Measurements from ENCODE around the gene ASTL. TPM values are rescaled to one million over a fixed set of nuclear protein-coding genes. Genes with fewer than 3 reads are reported as not detected.

ASTL gene
- total RNA-seq, 1 experiment from 2014 or later = 0.34 TPM

DNA sequence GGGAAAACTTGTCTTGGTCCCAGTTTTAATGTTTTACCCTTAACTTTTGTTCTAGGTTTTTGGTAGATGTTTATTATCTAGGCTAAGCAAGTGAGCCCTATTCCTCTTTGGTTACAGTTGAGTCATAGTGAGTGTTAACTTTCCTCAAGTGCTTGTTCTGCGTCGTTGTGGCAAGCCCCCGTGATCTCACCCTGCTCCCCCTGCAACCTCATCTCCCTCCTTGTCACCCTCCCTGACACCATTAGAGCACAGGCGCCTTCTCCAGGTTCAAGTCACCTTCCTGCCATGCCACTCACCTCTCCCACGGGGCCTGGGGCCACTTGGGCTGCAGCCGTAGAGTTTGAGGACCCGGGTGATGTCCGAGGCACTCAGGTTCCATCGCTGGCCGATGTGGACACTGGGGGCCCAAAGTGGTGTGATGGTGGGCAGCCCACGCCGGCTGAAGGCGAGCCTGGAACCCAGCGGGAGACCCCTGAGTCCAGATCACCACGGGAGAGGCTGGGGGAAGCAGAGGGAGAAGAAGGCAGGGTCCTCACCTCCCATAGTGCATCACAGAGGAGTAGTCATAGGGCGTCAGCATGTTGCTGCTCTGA lies 8.7 kb downstream of the ASTL start:
- ATAC-seq (no peak), DNase-seq (ENCODE audit: low read depth, low spot score) (no peak)
- intact Hi-C loops (cut with micrococcal nuclease) = no loop called here
- CTCF ChIA-PET = no interaction called here
- Histone ChIP-seq H3K9me2 (ENCODE audit: insufficient read depth) (no peaks in the 10 kb centered on the region), H3K27me3 (ENCODE audit: insufficient read depth, low read length) (no peaks in the 10 kb centered on the region), H2AFZ (ENCODE audit: low read depth, low read length, poor library complexity, severe bottlenecking) (no peak overlapping the region), H3K4me1 (ENCODE audit: control insufficient read depth in 1 of 2, insufficient read depth in 2 of 2, low read length in 2 of 2) (no peaks in the 10 kb centered on the region), H3K4me3 (replicated peaks in 1 of 2; ENCODE audit: low read depth in 1 of 2, low read length in 2 of 2) (no peak overlapping the region), H4K20me1 (ENCODE audit: insufficient read depth) (no peaks in the 10 kb centered on the region), H3K9me3 (ENCODE audit: control insufficient read depth in 1 of 2, insufficient read depth in 1 of 2, low read depth in 1 of 2, low read length in 2 of 2) (no peaks in the 10 kb centered on the region), H3K79me2 (ENCODE audit: insufficient read depth, low read length) (no peaks in the 10 kb centered on the region), H3K9ac (ENCODE audit: low read length) (no peak overlapping the region), H3K4me2 (ENCODE audit: low read length) (no peak overlapping the region), H3K36me3 (ENCODE audit: control insufficient read depth in 1 of 2, insufficient read depth in 2 of 2, low read length in 2 of 2) (no peaks in the 10 kb centered on the region), H3K27ac (ENCODE audit: low read depth, low read length) (no peak overlapping the region)
- RAD21 ChIA-PET (ENCODE audit: low non-redundant PET in 1 of 2, low total read pairs in 2 of 2, uncharacterized antibody in 2 of 2, unreplicated experiment in 2 of 2) = no interaction called here
- no TSS peak for BruUV-seq (replicated peaks)
- POLR2A ChIA-PET = no interaction called here
- TF ChIP-seq ZNF274 (IDR thresholded peaks at IDR 0.05; ENCODE audit: low read depth, low read length) (no peak), SIN3A (IDR thresholded peaks at IDR 0.05; ENCODE audit: low read depth) (no peak), POLR2AphosphoS5 (IDR thresholded peaks at IDR 0.05; ENCODE audit: low read depth, low read length) (no peak), EZH2 (IDR thresholded peaks at IDR 0.05) (no peak), SRF (IDR thresholded peaks at IDR 0.05; ENCODE audit: low read depth) (no peak), EGR1 (IDR thresholded peaks at IDR 0.05; ENCODE audit: low read depth) (no peak)
- TF ChIP-seq, protein P1, sequence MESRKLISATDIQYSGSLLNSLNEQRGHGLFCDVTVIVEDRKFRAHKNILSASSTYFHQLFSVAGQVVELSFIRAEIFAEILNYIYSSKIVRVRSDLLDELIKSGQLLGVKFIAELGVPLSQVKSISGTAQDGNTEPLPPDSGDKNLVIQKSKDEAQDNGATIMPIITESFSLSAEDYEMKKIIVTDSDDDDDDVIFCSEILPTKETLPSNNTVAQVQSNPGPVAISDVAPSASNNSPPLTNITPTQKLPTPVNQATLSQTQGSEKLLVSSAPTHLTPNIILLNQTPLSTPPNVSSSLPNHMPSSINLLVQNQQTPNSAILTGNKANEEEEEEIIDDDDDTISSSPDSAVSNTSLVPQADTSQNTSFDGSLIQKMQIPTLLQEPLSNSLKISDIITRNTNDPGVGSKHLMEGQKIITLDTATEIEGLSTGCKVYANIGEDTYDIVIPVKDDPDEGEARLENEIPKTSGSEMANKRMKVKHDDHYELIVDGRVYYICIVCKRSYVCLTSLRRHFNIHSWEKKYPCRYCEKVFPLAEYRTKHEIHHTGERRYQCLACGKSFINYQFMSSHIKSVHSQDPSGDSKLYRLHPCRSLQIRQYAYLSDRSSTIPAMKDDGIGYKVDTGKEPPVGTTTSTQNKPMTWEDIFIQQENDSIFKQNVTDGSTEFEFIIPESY (IDR thresholded peaks at IDR 0.05; ENCODE audit: extremely low read depth, insufficient replicate concordance, low read length) = no peak

DNA sequence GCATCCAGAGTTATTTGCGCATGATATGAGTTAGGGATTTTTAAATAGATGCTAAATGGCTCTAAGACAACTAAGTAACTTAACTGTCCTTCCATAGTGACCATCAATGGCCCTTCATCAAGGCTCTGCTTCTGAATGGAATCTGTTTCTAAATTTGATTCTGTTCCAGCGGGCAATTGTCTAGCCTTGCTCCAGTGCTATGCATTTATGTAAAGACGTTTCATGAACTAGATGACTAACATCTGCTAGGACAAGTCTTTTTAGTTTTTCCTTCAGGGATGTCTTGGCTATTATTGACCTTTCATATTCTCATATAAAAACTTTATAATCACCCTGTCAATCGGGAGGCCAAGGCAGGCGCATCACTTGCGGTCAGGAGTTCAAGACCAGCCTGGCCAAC lies 9.8 kb downstream of the ASTL start:
- POLR2A ChIA-PET = no interaction called here
- TF ChIP-seq FOSL1 (IDR thresholded peaks at IDR 0.05; ENCODE audit: low read depth) (no peak), ZFX (IDR thresholded peaks at IDR 0.05) (no peak), CEBPB (IDR thresholded peaks at IDR 0.05; ENCODE audit: low read depth) (no peak), JUND (IDR thresholded peaks at IDR 0.05) (no peak), EZH2phosphoT487 (IDR thresholded peaks at IDR 0.05; ENCODE audit: borderline replicate concordance) (no peak), CBX3 (IDR thresholded peaks at IDR 0.05; ENCODE audit: low read depth) (no peak), POLR2A (IDR thresholded peaks at IDR 0.05; ENCODE audit: borderline replicate concordance, extremely low read depth, insufficient read depth, insufficient read length) (no peak), EGR1 (IDR thresholded peaks at IDR 0.05; ENCODE audit: low read depth) (no peak), SRF (IDR thresholded peaks at IDR 0.05; ENCODE audit: low read depth) (no peak)
- TF ChIP-seq, protein P2, sequence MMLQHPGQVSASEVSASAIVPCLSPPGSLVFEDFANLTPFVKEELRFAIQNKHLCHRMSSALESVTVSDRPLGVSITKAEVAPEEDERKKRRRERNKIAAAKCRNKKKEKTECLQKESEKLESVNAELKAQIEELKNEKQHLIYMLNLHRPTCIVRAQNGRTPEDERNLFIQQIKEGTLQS (IDR thresholded peaks at IDR 0.05) = no peak
- TF ChIP-seq, protein P1 (IDR thresholded peaks at IDR 0.05; ENCODE audit: extremely low read depth, insufficient replicate concordance, low read length) = no peak
- TF ChIP-seq, protein P3, sequence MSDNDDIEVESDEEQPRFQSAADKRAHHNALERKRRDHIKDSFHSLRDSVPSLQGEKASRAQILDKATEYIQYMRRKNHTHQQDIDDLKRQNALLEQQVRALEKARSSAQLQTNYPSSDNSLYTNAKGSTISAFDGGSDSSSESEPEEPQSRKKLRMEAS (IDR thresholded peaks at IDR 0.05) = no peak
- Histone ChIP-seq H3K36me3 (ENCODE audit: control insufficient read depth in 1 of 2, insufficient read depth in 2 of 2, low read length in 2 of 2) (no peaks in the 10 kb centered on the region), H3K4me2 (ENCODE audit: low read length) (no peak overlapping the region), H3K79me2 (ENCODE audit: insufficient read depth, low read length) (no peaks in the 10 kb centered on the region), H3K27me3 (ENCODE audit: insufficient read depth, low read length) (no peaks in the 10 kb centered on the region), H3K4me3 (replicated peaks in 1 of 2; ENCODE audit: low read depth in 1 of 2, low read length in 2 of 2) (no peak overlapping the region), H3K4me1 (ENCODE audit: control insufficient read depth in 1 of 2, insufficient read depth in 2 of 2, low read length in 2 of 2) (no peaks in the 10 kb centered on the region), H3K9me2 (ENCODE audit: insufficient read depth) (no peaks in the 10 kb centered on the region), H4K20me1 (ENCODE audit: insufficient read depth) (no peaks in the 10 kb centered on the region), H3K9me3 (ENCODE audit: control insufficient read depth in 1 of 2, insufficient read depth in 1 of 2, low read depth in 1 of 2, low read length in 2 of 2) (no peaks in the 10 kb centered on the region), H2AFZ (ENCODE audit: low read depth, low read length, poor library complexity, severe bottlenecking) (no peak overlapping the region), H3K27ac (ENCODE audit: low read depth, low read length) (no peak overlapping the region), H3K9ac (ENCODE audit: low read length) (no peak overlapping the region)
- DNase-seq (ENCODE audit: low read depth, low spot score) (no peak), ATAC-seq (no peak)
- intact Hi-C loops (cut with micrococcal nuclease) = no loop called here
- RAD21 ChIA-PET (ENCODE audit: low non-redundant PET in 1 of 2, low total read pairs in 2 of 2, uncharacterized antibody in 2 of 2, unreplicated experiment in 2 of 2) = no interaction called here
- CTCF ChIA-PET = no interaction called here
- no TSS peak for BruUV-seq (replicated peaks)
